GM15510 (cell line): ENCODE measurements around the gene TRMT2A.

Experiments used
- POLR2A ChIP-seq: IDR thresholded peaks from 3 replicates; pipeline ENCODE4 v1.6.1; 2011; ENCODE audit warnings: borderline replicate concordance; ENCODE audit not compliant: insufficient read length; ENCODE audit errors: extremely low read depth

The TRMT2A gene

GRCh38 chr22:20095521-20095920, 21.5 kb downstream of the TRMT2A start:
- no peak for TF ChIP-seq POLR2A

GRCh38 chr22:20094197-20094807, 22.7 kb downstream of the TRMT2A start:
- TF ChIP-seq POLR2A, result no peak

- no peak for TF ChIP-seq POLR2A
These were observed 23.4 kb downstream of the TRMT2A start for GRCh38 chr22:20093418-20094196.

- TF ChIP-seq POLR2A, result no peak
These were observed 24.6 kb downstream of the TRMT2A start for GRCh38 chr22:20092477-20092854.

- TF ChIP-seq POLR2A, result no peak
These were observed 25.1 kb downstream of the TRMT2A start for GRCh38 chr22:20091690-20092476.

GRCh38 chr22:20090730-20091240, 26.2 kb downstream of the TRMT2A start:
- TF ChIP-seq POLR2A, result no peak

GRCh38 chr22:20089977-20090729, 26.9 kb downstream of the TRMT2A start:
- no peak for TF ChIP-seq POLR2A

GRCh38 chr22:20089226-20089976, 27.6 kb downstream of the TRMT2A start:
- TF ChIP-seq POLR2A, result no peak

- TF ChIP-seq POLR2A, result no peak
These were observed 28.8 kb downstream of the TRMT2A start for GRCh38 chr22:20088263-20088648.

GRCh38 chr22:20087319-20088262, 29.4 kb downstream of the TRMT2A start:
- TF ChIP-seq POLR2A, result no peak

GRCh38 chr22:20086763-20087162, 30.3 kb downstream of the TRMT2A start:
- TF ChIP-seq POLR2A, result no peak

- TF ChIP-seq POLR2A, result no peak
These were observed 30.9 kb downstream of the TRMT2A start for GRCh38 chr22:20086101-20086599.

- TF ChIP-seq POLR2A, result no peak
These were observed 31.4 kb downstream of the TRMT2A start for GRCh38 chr22:20085651-20086050.
